Measurements from ENCODE around the gene TMEM240.
"Not testable (repeated sequence)": the region's sequence is repeated elsewhere in the genome, so short reads cannot be mapped to it uniquely, and the experiment has no call there.

GRCh38 chr1:1516923-1517322 lies 23.5 kb downstream of the TMEM240 start:
- TF ChIP-seq POLR2A, EP300 (IDR thresholded peaks at IDR 0.05): not testable (repeated sequence)

Data from tibial nerve (tissue), 3 donors.